NB4 (cell line): ENCODE data around the gene PPP2R1B.

Experiments
- DNase-seq: peaks from one replicate; pipeline ENCODE4 v3.0.0; 2010; ENCODE audit warnings: low read depth
- H3K4me3 ChIP-seq: one replicate; pipeline ENCODE4 v1.5.1; 2011; ENCODE audit warnings: mild to moderate bottlenecking, low read depth, low read length, moderate library complexity
- MYC ChIP-seq: IDR thresholded peaks from 2 replicates; pipeline ENCODE4 v1.6.1; 2011; ENCODE audit warnings: low read depth, low read length
- POLR2A ChIP-seq: IDR thresholded peaks from 2 replicates; pipeline ENCODE4 v1.6.1; 2011; ENCODE audit warnings: mild to moderate bottlenecking; ENCODE audit not compliant: insufficient read length; ENCODE audit errors: extremely low read depth
- TF ChIP-seq, protein P1 (sequence below): IDR thresholded peaks from 2 replicates; pipeline ENCODE4 v1.6.1; 2011; ENCODE audit warnings: low read depth, low read length
- TF ChIP-seq, protein P2 (sequence below): IDR thresholded peaks from one replicate; pipeline ENCODE4 v1.5.1; 2012; ENCODE audit warnings: low read depth, low read length

Gene PPP2R1B

DNA sequence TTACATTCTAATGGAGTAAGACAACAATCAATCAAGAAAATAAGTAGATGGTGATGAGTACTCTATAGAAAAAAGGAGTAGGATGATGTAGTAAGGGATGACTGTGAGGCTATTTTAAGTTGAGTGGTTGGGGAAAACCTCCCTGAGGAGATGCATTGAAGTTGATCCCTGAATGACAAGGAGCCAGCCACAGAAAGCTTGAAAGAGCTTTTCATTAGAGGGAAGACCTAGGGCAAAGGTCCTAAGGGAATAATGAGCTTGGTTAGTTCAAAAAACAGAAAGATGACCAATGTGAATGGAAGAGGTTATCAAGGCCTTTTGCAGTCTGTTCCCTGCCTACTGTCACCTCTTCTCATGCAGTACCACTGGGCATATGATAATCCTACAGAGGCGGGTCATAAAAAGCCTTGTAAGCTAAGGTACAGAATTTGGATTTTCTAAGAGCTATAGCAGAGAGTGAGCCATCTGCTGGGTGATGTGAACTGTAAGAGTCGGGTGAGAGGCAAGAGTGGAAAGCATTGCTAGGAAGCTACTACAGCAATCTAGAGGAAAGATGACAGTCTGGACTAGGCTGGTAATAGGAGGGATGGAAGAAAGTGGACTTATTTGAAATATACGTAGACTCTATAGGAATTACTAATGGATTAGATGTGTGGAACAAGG is 3.1 kb downstream of the PPP2R1B start:
- no peak overlapping the region for H3K4me3 ChIP-seq
- TF ChIP-seq, protein P1, sequence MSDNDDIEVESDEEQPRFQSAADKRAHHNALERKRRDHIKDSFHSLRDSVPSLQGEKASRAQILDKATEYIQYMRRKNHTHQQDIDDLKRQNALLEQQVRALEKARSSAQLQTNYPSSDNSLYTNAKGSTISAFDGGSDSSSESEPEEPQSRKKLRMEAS = no peak
- TF ChIP-seq, protein P2, sequence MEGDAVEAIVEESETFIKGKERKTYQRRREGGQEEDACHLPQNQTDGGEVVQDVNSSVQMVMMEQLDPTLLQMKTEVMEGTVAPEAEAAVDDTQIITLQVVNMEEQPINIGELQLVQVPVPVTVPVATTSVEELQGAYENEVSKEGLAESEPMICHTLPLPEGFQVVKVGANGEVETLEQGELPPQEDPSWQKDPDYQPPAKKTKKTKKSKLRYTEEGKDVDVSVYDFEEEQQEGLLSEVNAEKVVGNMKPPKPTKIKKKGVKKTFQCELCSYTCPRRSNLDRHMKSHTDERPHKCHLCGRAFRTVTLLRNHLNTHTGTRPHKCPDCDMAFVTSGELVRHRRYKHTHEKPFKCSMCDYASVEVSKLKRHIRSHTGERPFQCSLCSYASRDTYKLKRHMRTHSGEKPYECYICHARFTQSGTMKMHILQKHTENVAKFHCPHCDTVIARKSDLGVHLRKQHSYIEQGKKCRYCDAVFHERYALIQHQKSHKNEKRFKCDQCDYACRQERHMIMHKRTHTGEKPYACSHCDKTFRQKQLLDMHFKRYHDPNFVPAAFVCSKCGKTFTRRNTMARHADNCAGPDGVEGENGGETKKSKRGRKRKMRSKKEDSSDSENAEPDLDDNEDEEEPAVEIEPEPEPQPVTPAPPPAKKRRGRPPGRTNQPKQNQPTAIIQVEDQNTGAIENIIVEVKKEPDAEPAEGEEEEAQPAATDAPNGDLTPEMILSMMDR = no peak
- TF ChIP-seq POLR2A (no peak), MYC (no peak)
- DNase-seq = no peak

DNA sequence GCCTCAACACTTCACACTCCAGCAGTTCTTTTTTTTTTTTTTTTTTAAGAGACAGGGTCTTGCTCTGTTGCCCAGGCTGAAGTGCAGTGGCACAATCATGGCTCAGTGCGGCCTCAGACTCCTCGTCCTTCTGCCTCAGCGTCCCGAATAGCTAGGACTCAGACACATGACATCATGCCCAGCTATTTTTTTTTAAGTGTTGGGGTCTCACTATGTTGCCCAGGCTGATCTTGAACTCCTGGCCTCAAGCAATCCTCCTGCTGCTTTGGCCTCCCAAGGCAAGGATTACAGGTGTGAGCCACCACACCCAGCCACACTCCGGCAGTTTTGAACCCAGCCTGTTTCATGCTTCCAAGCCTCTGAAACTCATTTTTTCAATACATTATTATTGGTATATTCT is 3.7 kb downstream of the PPP2R1B start:
- TF ChIP-seq, protein P2 = no peak
- TF ChIP-seq POLR2A (no peak), MYC (no peak)
- TF ChIP-seq, protein P1 = no peak
- H3K4me3 ChIP-seq = no peak overlapping the region
- DNase-seq = no peak

DNA sequence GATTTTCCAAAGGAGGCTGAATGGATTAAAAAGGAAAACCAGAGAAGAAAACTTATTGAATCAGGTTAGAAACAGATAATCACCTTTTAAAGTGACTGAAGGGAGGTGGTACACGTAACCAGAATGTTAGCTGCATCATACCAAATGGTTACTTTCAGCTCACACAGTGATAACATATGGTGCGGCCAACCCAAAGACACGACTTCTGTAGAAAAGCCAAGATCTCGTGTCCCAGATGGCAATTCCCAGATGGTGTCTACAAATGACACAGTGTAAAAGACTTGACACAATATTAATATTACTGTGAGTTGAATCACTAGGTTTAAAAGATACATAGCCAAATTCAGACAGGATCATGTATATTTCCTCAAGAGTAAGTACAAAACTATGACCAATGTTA is 5.2 kb downstream of the PPP2R1B start:
- TF ChIP-seq, protein P1 = no peak
- no peak for TF ChIP-seq POLR2A
- no peak overlapping the region for H3K4me3 ChIP-seq
- no peak for DNase-seq

DNA sequence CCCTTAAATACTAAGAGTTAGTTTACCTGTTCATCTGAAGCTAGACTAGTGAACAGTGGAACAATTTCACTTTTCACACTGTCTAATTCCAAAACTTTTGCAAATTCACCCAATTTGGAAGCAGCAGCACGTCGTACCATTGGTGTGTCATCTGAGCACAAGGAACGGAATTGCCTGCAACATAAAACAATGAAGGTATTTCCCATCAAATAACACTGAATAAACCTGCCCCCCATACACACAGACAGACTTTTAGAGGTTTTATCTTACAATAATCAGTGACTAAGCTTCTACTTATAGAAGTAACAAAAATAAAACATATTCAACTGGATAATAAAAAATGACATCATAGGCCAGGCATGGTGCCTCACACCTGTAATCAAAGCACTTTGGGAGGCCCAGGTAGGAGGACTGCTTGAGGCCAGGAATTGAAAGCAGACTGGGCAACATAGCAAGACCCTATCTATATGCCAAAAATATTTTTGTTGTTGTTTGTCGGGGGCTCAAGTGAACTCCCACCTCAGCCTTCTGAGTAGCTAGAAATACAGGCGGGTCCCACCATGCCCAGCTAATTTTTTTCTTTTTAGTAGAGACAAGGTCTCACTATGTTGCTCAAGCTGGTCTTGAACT is 6.3 kb downstream of the PPP2R1B start:
- TF ChIP-seq, protein P1 = no peak
- TF ChIP-seq, protein P2 = no peak
- TF ChIP-seq POLR2A (no peak), MYC (no peak)
- H3K4me3 ChIP-seq = no peak overlapping the region
- no peak for DNase-seq

DNA sequence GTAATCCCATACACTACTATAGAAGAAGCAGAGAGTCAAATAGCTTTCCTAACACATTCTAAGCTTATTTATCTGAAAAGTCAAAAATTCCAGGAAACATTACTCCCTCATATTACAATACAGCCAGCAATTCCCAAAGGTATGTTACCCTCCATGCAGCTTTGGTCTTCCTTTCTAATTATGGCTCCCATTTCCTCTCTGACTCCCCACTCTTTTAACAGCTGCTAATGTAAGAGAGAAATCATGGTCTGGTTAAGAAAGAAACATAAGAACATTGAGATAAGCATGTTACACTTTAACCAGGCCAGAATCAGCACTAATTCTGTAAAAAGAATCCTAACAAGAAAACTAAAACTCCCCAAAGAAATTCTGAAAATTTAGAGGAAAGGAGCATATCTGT is 6.8 kb downstream of the PPP2R1B start:
- no peak overlapping the region for H3K4me3 ChIP-seq
- DNase-seq = no peak
- TF ChIP-seq MYC (no peak), POLR2A (no peak)
- TF ChIP-seq, protein P2 = no peak
- TF ChIP-seq, protein P1 = no peak

DNA sequence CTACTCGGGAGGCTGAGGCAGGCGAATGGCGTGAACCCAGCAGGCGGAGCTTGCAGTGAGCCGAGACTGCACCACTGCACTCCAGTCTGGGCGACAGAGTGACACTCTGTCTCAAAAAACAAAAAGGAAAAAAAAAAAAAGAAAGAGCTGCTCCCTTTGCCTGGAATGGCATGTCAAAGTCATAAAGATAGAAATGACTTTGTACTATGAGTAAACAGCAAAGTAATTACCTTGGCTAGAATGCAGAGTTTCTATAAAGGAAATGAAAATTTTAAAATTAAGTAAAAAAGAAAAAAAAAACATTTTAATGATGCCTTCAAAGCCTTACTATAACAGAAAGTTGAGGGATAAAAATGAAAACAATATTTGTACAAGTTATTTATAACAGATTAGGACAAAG is 10.1 kb downstream of the PPP2R1B start:
- H3K4me3 ChIP-seq = no peak overlapping the region
- TF ChIP-seq, protein P2 = no peak
- TF ChIP-seq MYC (no peak), POLR2A (no peak)
- TF ChIP-seq, protein P1 = no peak
- no peak for DNase-seq
